GM12891 (cell line): ENCODE data around the gene C18orf63.

Experiments used
- POLR2A ChIP-seq: IDR thresholded peaks from 2 replicates; pipeline ENCODE4 v1.6.1; 2011; ENCODE audit warnings: low read depth, low read length, control low read depth
- POLR2AphosphoS5 ChIP-seq: IDR thresholded peaks from 2 replicates; pipeline ENCODE4 v1.6.1; 2011; ENCODE audit warnings: low read depth, low read length, control low read depth
- POU2F2 ChIP-seq: IDR thresholded peaks from 2 replicates; pipeline ENCODE4 v1.6.1; 2011; ENCODE audit warnings: low read depth, mild to moderate bottlenecking, control low read depth, low read length, moderate library complexity
- SPI1 ChIP-seq: IDR thresholded peaks from 2 replicates; pipeline ENCODE4 v1.6.1; 2011; ENCODE audit warnings: low read depth, low read length, control low read depth
- TAF1 ChIP-seq: IDR thresholded peaks from 2 replicates; pipeline ENCODE4 v1.6.1; 2011; ENCODE audit warnings: low read depth, low read length, control low read depth

GRCh38 chr18:74303306-74303705 is 12.3 kb upstream of the C18orf63 start:
- no peak for TF ChIP-seq POLR2A
- no peak for TF ChIP-seq POLR2AphosphoS5
- no peak for TF ChIP-seq TAF1
- TF ChIP-seq SPI1: no peak
- TF ChIP-seq POU2F2: no peak
